H9 (cell line): ENCODE results near the gene ZNF75A. TPM values are rescaled to one million over a fixed set of nuclear protein-coding genes. Genes with fewer than 3 reads are reported as not detected.

Source experiments
- DNase-seq: peaks from one replicate; pipeline ENCODE4 v3.0.0-alpha.2; 2017
- H2AFZ ChIP-seq: one replicate; pipeline ENCODE4 v1.6.1; 2013; ENCODE audit warnings: mild to moderate bottlenecking, low read length, control low read depth, moderate library complexity
- H2AK5ac ChIP-seq: 2 replicates; pipeline ENCODE4 v1.6.1; 2013; ENCODE audit warnings: low read length, control low read depth, mixed read lengths; ENCODE audit not compliant: insufficient read length
- H2BK120ac ChIP-seq: one replicate; pipeline ENCODE4 v1.6.1; 2013; ENCODE audit warnings: low read depth, mild to moderate bottlenecking, low read length, control low read depth, inconsistent platforms; ENCODE audit not compliant: poor library complexity, severe bottlenecking
- H2BK12ac ChIP-seq: 2 replicates; pipeline ENCODE4 v1.6.1; 2013; ENCODE audit warnings: low read length, control low read depth, mixed read lengths, low read depth; ENCODE audit not compliant: insufficient read length
- H2BK15ac ChIP-seq: 2 replicates; pipeline ENCODE4 v1.6.1; 2013; ENCODE audit warnings: low read depth, low read length, control low read depth
- H2BK20ac ChIP-seq: one replicate; pipeline ENCODE4 v1.6.1; 2013; ENCODE audit warnings: low read depth, mild to moderate bottlenecking, low read length, control low read depth, inconsistent platforms; ENCODE audit not compliant: poor library complexity, severe bottlenecking
- H2BK5ac ChIP-seq: 2 replicates; pipeline ENCODE4 v1.6.1; 2013; ENCODE audit warnings: low read length, control low read depth, mixed read lengths; ENCODE audit not compliant: insufficient read length
- H3K14ac ChIP-seq: 2 replicates; pipeline ENCODE4 v1.6.1; 2013; ENCODE audit warnings: low read length, control low read depth; ENCODE audit not compliant: insufficient read depth
- H3K18ac ChIP-seq: 2 replicates; pipeline ENCODE4 v1.6.1; 2013; ENCODE audit warnings: low read depth, mild to moderate bottlenecking, mixed read lengths, low read length, control low read depth; ENCODE audit not compliant: insufficient read length
- H3K23ac ChIP-seq: 2 replicates; pipeline ENCODE4 v1.6.1; 2013; ENCODE audit warnings: low read length, control low read depth, mixed read lengths, low read depth; ENCODE audit not compliant: insufficient read length
- H3K23me2 ChIP-seq: 2 replicates; pipeline ENCODE4 v1.6.1; 2013; ENCODE audit warnings: low read depth, mild to moderate bottlenecking, mixed read lengths, low read length, control low read depth; ENCODE audit not compliant: insufficient read length, poor library complexity, severe bottlenecking
- H3K27ac ChIP-seq: 2 replicates; pipeline ENCODE4 v1.5.1; 2013; ENCODE audit warnings: low read length, control low read depth, mixed read lengths, low read depth; ENCODE audit not compliant: insufficient read length
- H3K27me3 ChIP-seq: 2 replicates; pipeline ENCODE4 v1.6.1; 2013; ENCODE audit warnings: low read length, control low read depth, inconsistent platforms; ENCODE audit not compliant: insufficient read depth
- H3K4ac ChIP-seq: 2 replicates; pipeline ENCODE4 v1.6.1; 2013; ENCODE audit warnings: low read depth, mild to moderate bottlenecking, control low read depth, inconsistent platforms, low read length, moderate library complexity
- H3K4me1 ChIP-seq: 2 replicates; pipeline ENCODE4 v1.6.1; 2013; ENCODE audit warnings: low read length, control low read depth, inconsistent platforms; ENCODE audit not compliant: insufficient read depth
- H3K4me2 ChIP-seq: 2 replicates; pipeline ENCODE4 v1.6.1; 2013; ENCODE audit warnings: low read length, control low read depth, mixed read lengths; ENCODE audit not compliant: insufficient read length, insufficient read depth
- H3K56ac ChIP-seq: 2 replicates; pipeline ENCODE4 v1.6.1; 2013; ENCODE audit warnings: low read depth, mild to moderate bottlenecking, mixed read lengths, low read length, control low read depth; ENCODE audit not compliant: insufficient read length
- H3K79me1 ChIP-seq: 2 replicates; pipeline ENCODE4 v1.6.1; 2013; ENCODE audit warnings: low read depth, mild to moderate bottlenecking, moderate library complexity, low read length, control low read depth, inconsistent platforms; ENCODE audit not compliant: insufficient read depth, poor library complexity, severe bottlenecking
- H3K79me2 ChIP-seq: 2 replicates; pipeline ENCODE4 v1.6.1; 2013; ENCODE audit warnings: low read length, control low read depth, inconsistent platforms; ENCODE audit not compliant: insufficient read depth
- H3K9ac ChIP-seq: 2 replicates; pipeline ENCODE4 v1.6.1; 2013; ENCODE audit warnings: low read length, control low read depth, mixed read lengths; ENCODE audit not compliant: insufficient read length; ENCODE audit errors: extremely low read depth
- H3K9me3 ChIP-seq: one replicate; pipeline ENCODE4 v1.6.1; 2013; ENCODE audit warnings: low read depth, low read length, inconsistent platforms; ENCODE audit not compliant: control insufficient read depth
- H3T11ph ChIP-seq: one replicate; pipeline ENCODE4 v1.6.1; 2013; ENCODE audit warnings: mild to moderate bottlenecking, low read length, control low read depth, inconsistent platforms
- H4K20me1 ChIP-seq: one replicate; pipeline ENCODE4 v1.6.1; 2013; ENCODE audit not compliant: control insufficient read depth, insufficient read length, insufficient read depth
- H4K5ac ChIP-seq: 2 replicates; pipeline ENCODE4 v1.6.1; 2013; ENCODE audit warnings: low read depth, mild to moderate bottlenecking, mixed read lengths, low read length, control low read depth; ENCODE audit not compliant: insufficient read length
- H4K8ac ChIP-seq: replicated peaks from 2 replicates; pipeline ENCODE4 v1.6.1; 2013; ENCODE audit warnings: low read length, control low read depth, mixed read lengths, low read depth; ENCODE audit not compliant: insufficient read length
- H4K91ac ChIP-seq: 2 replicates; pipeline ENCODE4 v1.6.1; 2013; ENCODE audit warnings: low read depth, mild to moderate bottlenecking, moderate library complexity, mixed read lengths, low read length, control low read depth; ENCODE audit not compliant: insufficient read length
- H3K27ac Mint-ChIP-seq, 3 experiments: 2 replicates in 2 of 3; 3 replicates in 1 of 3; pipeline ENCODE4 v1.8.0; 2020 to 2021; ENCODE audit warnings: mixed read lengths in 3 of 3, mild to moderate bottlenecking in 1 of 3, moderate library complexity in 1 of 3
- H3K27me3 Mint-ChIP-seq: 2 replicates; pipeline ENCODE4 v1.8.0; 2021; ENCODE audit warnings: low read depth, mild to moderate bottlenecking, moderate library complexity, mixed read lengths
- H3K36me3 Mint-ChIP-seq, 3 experiments: 2 replicates in 2 of 3; 3 replicates in 1 of 3; pipeline ENCODE4 v1.8.0; 2020 to 2021; ENCODE audit warnings: low read depth in 3 of 3, mixed read lengths in 3 of 3; ENCODE audit not compliant: insufficient read depth in 1 of 3
- H3K4me1 Mint-ChIP-seq, 2 experiments: 2 replicates each; pipeline ENCODE4 v1.8.0; 2020; ENCODE audit warnings: mixed read lengths in 2 of 2
- H3K4me3 Mint-ChIP-seq, 2 experiments: 2 replicates in 1 of 2; 3 replicates in 1 of 2; pipeline ENCODE4 v1.8.0; 2020 to 2021; ENCODE audit warnings: mild to moderate bottlenecking in 2 of 2, mixed read lengths in 2 of 2, moderate library complexity in 1 of 2
- H3K9me3 Mint-ChIP-seq, 2 experiments: 2 replicates in 1 of 2; 3 replicates in 1 of 2; pipeline ENCODE4 v1.8.0; 2020; ENCODE audit warnings: mild to moderate bottlenecking in 2 of 2, mixed read lengths in 2 of 2, moderate library complexity in 1 of 2
- CTCF ChIP-seq: fragments of 200-600 bp; sonication (generic); conservative IDR thresholded peaks from 3 replicates; pipeline ENCODE4 v1.8.0; 2021; ENCODE audit warnings: antibody characterized with exemption, mild to moderate bottlenecking
- WGBS: extraction: QIAGEN DNeasy Blood & Tissue Kit; methylation state at CpG from one replicate; pipeline ENCODE4 v1.1.7; 2013; ENCODE audit warnings: missing lambda C conversion rate, low lambda C conversion rate, mixed read lengths; ENCODE audit not compliant: insufficient read length; ENCODE audit errors: extremely low coverage; 5-methylcytosine and 5-hydroxymethylcytosine counted together
- total RNA-seq: library from RNA; stranded (reverse); gene quantifications from 2 replicates; pipeline ENCODE4 v1.2.1, GENCODE V29; 2021

Gene ZNF75A
- total RNA-seq, 1 experiment from 2014 or later = 42.4 TPM

GRCh38 chr16:3295209-3295608 lies 10.1 kb upstream of the ZNF75A start:
- H3K36me3 Mint-ChIP-seq = peaks cover 68 to 73% (median 71%) of the 10 kb centered on the region in 3 experiments
- Histone ChIP-seq H3K4me2 (no peak overlapping the region), H2AFZ (no peak overlapping the region), H3K9ac (no peak overlapping the region), H4K5ac (no peak overlapping the region), H3K56ac (no peak overlapping the region), H2BK15ac (no peak overlapping the region), H4K8ac (no peak overlapping the region), H2BK120ac (no peak overlapping the region), H3K9me3 (peaks cover 16% of the 10 kb centered on the region), H2BK5ac (no peak overlapping the region), H3K27me3 (no peaks in the 10 kb centered on the region), H3K4ac (no peak overlapping the region), H3K79me1 (peaks cover 2% of the 10 kb centered on the region), H2BK12ac (no peak overlapping the region), H3T11ph (no peak overlapping the region), H3K14ac (no peak overlapping the region), H3K23ac (no peak overlapping the region), H2BK20ac (no peak overlapping the region), H3K27ac (no peak overlapping the region), H4K91ac (no peak overlapping the region), H2AK5ac (no peak overlapping the region), H3K23me2 (no peaks in the 10 kb centered on the region), H3K4me1 (no peaks in the 10 kb centered on the region), H3K18ac (no peak overlapping the region), H4K20me1 (no peaks in the 10 kb centered on the region), H3K79me2 (no peaks in the 10 kb centered on the region)
- H3K27me3 Mint-ChIP-seq = peaks cover 3% of the 10 kb centered on the region; the same call in 1 of the 2 replicates
- no peak overlapping the region for H3K4me3 Mint-ChIP-seq
- no CpG with 5 or more reads among the region's 45 CpGs for WGBS
- H3K9me3 Mint-ChIP-seq = peaks cover 72 to 77% of the 10 kb centered on the region in 2 experiments
- no peak for TF ChIP-seq CTCF
- H3K27ac Mint-ChIP-seq = no peak overlapping the region
- no peak for DNase-seq
- H3K4me1 Mint-ChIP-seq = no peaks in the 10 kb centered on the region
